ENCODE data around the gene DLX1.
"Not testable (repeated sequence)": the region's sequence is repeated elsewhere in the genome, so short reads cannot be mapped to it uniquely, and the experiment has no call there.

DLX1 gene

GRCh38 chr2:172131713-172132555 is 46.6 kb downstream of the DLX1 start:
- H3K4me3 ChIP-seq (ENCODE audit: low read depth, low read length): no peak overlapping the region
- no peak for DNase-seq (ENCODE audit: low read depth)
- no peak for TF ChIP-seq CTCF (conservative IDR thresholded peaks at IDR 0.05; ENCODE audit: low read depth, low read length)

- H3K4me3 ChIP-seq (ENCODE audit: low read depth, low read length): no peak overlapping the region
- no peak for TF ChIP-seq CTCF (conservative IDR thresholded peaks at IDR 0.05; ENCODE audit: low read depth, low read length)
- no peak for DNase-seq (ENCODE audit: low read depth)
Measured at GRCh38 chr2:172134270-172134669, 49.0 kb downstream of the DLX1 start.

- no peak for TF ChIP-seq CTCF (conservative IDR thresholded peaks at IDR 0.05; ENCODE audit: low read depth, low read length)
- no peak for DNase-seq (ENCODE audit: low read depth)
- H3K4me3 ChIP-seq (ENCODE audit: low read depth, low read length): no peak overlapping the region
Measured at GRCh38 chr2:172135446-172135845, 50.1 kb downstream of the DLX1 start.

- no peak overlapping the region for H3K4me3 ChIP-seq (ENCODE audit: low read depth, low read length)
- TF ChIP-seq CTCF (conservative IDR thresholded peaks at IDR 0.05; ENCODE audit: low read depth, low read length): no peak
- DNase-seq (ENCODE audit: low read depth): no peak
Measured at GRCh38 chr2:172137109-172137508, 51.8 kb downstream of the DLX1 start.

GRCh38 chr2:172137943-172138342 is 52.6 kb downstream of the DLX1 start:
- no peak for DNase-seq (ENCODE audit: low read depth)
- H3K4me3 ChIP-seq (ENCODE audit: low read depth, low read length): no peak overlapping the region
- no peak for TF ChIP-seq CTCF (conservative IDR thresholded peaks at IDR 0.05; ENCODE audit: low read depth, low read length)

- DNase-seq (ENCODE audit: low read depth); H3K4me3 ChIP-seq (ENCODE audit: low read depth, low read length): not testable (repeated sequence)
Measured at GRCh38 chr2:172138727-172139126, 53.4 kb downstream of the DLX1 start.

Data from choroid plexus epithelial cell (primary cell).